H9 (cell line): ENCODE data around the gene C1orf74. TPM values are rescaled to one million over a fixed set of nuclear protein-coding genes. Genes with fewer than 3 reads are reported as not detected.

ENCODE experiments used
- DNase-seq: peaks from one replicate; pipeline ENCODE4 v3.0.0-alpha.2; 2017
- H2AFZ ChIP-seq: one replicate; pipeline ENCODE4 v1.6.1; 2013; ENCODE audit warnings: mild to moderate bottlenecking, low read length, control low read depth, moderate library complexity
- H2AK5ac ChIP-seq: 2 replicates; pipeline ENCODE4 v1.6.1; 2013; ENCODE audit warnings: low read length, control low read depth, mixed read lengths; ENCODE audit not compliant: insufficient read length
- H2BK120ac ChIP-seq: one replicate; pipeline ENCODE4 v1.6.1; 2013; ENCODE audit warnings: low read depth, mild to moderate bottlenecking, low read length, control low read depth, inconsistent platforms; ENCODE audit not compliant: poor library complexity, severe bottlenecking
- H2BK12ac ChIP-seq: 2 replicates; pipeline ENCODE4 v1.6.1; 2013; ENCODE audit warnings: low read length, control low read depth, mixed read lengths, low read depth; ENCODE audit not compliant: insufficient read length
- H2BK15ac ChIP-seq: 2 replicates; pipeline ENCODE4 v1.6.1; 2013; ENCODE audit warnings: low read depth, low read length, control low read depth
- H2BK20ac ChIP-seq: one replicate; pipeline ENCODE4 v1.6.1; 2013; ENCODE audit warnings: low read depth, mild to moderate bottlenecking, low read length, control low read depth, inconsistent platforms; ENCODE audit not compliant: poor library complexity, severe bottlenecking
- H2BK5ac ChIP-seq: 2 replicates; pipeline ENCODE4 v1.6.1; 2013; ENCODE audit warnings: low read length, control low read depth, mixed read lengths; ENCODE audit not compliant: insufficient read length
- H3K14ac ChIP-seq: 2 replicates; pipeline ENCODE4 v1.6.1; 2013; ENCODE audit warnings: low read length, control low read depth; ENCODE audit not compliant: insufficient read depth
- H3K18ac ChIP-seq: 2 replicates; pipeline ENCODE4 v1.6.1; 2013; ENCODE audit warnings: low read depth, mild to moderate bottlenecking, mixed read lengths, low read length, control low read depth; ENCODE audit not compliant: insufficient read length
- H3K23ac ChIP-seq: 2 replicates; pipeline ENCODE4 v1.6.1; 2013; ENCODE audit warnings: low read length, control low read depth, mixed read lengths, low read depth; ENCODE audit not compliant: insufficient read length
- H3K23me2 ChIP-seq: 2 replicates; pipeline ENCODE4 v1.6.1; 2013; ENCODE audit warnings: low read depth, mild to moderate bottlenecking, mixed read lengths, low read length, control low read depth; ENCODE audit not compliant: insufficient read length, poor library complexity, severe bottlenecking
- H3K27ac ChIP-seq: 2 replicates; pipeline ENCODE4 v1.5.1; 2013; ENCODE audit warnings: low read length, control low read depth, mixed read lengths, low read depth; ENCODE audit not compliant: insufficient read length
- H3K27me3 ChIP-seq: 2 replicates; pipeline ENCODE4 v1.6.1; 2013; ENCODE audit warnings: low read length, control low read depth, inconsistent platforms; ENCODE audit not compliant: insufficient read depth
- H3K4ac ChIP-seq: 2 replicates; pipeline ENCODE4 v1.6.1; 2013; ENCODE audit warnings: low read depth, mild to moderate bottlenecking, control low read depth, inconsistent platforms, low read length, moderate library complexity
- H3K4me1 ChIP-seq: 2 replicates; pipeline ENCODE4 v1.6.1; 2013; ENCODE audit warnings: low read length, control low read depth, inconsistent platforms; ENCODE audit not compliant: insufficient read depth
- H3K4me2 ChIP-seq: 2 replicates; pipeline ENCODE4 v1.6.1; 2013; ENCODE audit warnings: low read length, control low read depth, mixed read lengths; ENCODE audit not compliant: insufficient read length, insufficient read depth
- H3K56ac ChIP-seq: 2 replicates; pipeline ENCODE4 v1.6.1; 2013; ENCODE audit warnings: low read depth, mild to moderate bottlenecking, mixed read lengths, low read length, control low read depth; ENCODE audit not compliant: insufficient read length
- H3K79me1 ChIP-seq: 2 replicates; pipeline ENCODE4 v1.6.1; 2013; ENCODE audit warnings: low read depth, mild to moderate bottlenecking, moderate library complexity, low read length, control low read depth, inconsistent platforms; ENCODE audit not compliant: insufficient read depth, poor library complexity, severe bottlenecking
- H3K79me2 ChIP-seq: 2 replicates; pipeline ENCODE4 v1.6.1; 2013; ENCODE audit warnings: low read length, control low read depth, inconsistent platforms; ENCODE audit not compliant: insufficient read depth
- H3K9ac ChIP-seq: 2 replicates; pipeline ENCODE4 v1.6.1; 2013; ENCODE audit warnings: low read length, control low read depth, mixed read lengths; ENCODE audit not compliant: insufficient read length; ENCODE audit errors: extremely low read depth
- H3K9me3 ChIP-seq: one replicate; pipeline ENCODE4 v1.6.1; 2013; ENCODE audit warnings: low read depth, low read length, inconsistent platforms; ENCODE audit not compliant: control insufficient read depth
- H3T11ph ChIP-seq: one replicate; pipeline ENCODE4 v1.6.1; 2013; ENCODE audit warnings: mild to moderate bottlenecking, low read length, control low read depth, inconsistent platforms
- H4K20me1 ChIP-seq: one replicate; pipeline ENCODE4 v1.6.1; 2013; ENCODE audit not compliant: control insufficient read depth, insufficient read length, insufficient read depth
- H4K5ac ChIP-seq: 2 replicates; pipeline ENCODE4 v1.6.1; 2013; ENCODE audit warnings: low read depth, mild to moderate bottlenecking, mixed read lengths, low read length, control low read depth; ENCODE audit not compliant: insufficient read length
- H4K8ac ChIP-seq: replicated peaks from 2 replicates; pipeline ENCODE4 v1.6.1; 2013; ENCODE audit warnings: low read length, control low read depth, mixed read lengths, low read depth; ENCODE audit not compliant: insufficient read length
- H4K91ac ChIP-seq: 2 replicates; pipeline ENCODE4 v1.6.1; 2013; ENCODE audit warnings: low read depth, mild to moderate bottlenecking, moderate library complexity, mixed read lengths, low read length, control low read depth; ENCODE audit not compliant: insufficient read length
- H3K27ac Mint-ChIP-seq, 3 experiments: 2 replicates in 2 of 3; 3 replicates in 1 of 3; pipeline ENCODE4 v1.8.0; 2020 to 2021; ENCODE audit warnings: mixed read lengths in 3 of 3, mild to moderate bottlenecking in 1 of 3, moderate library complexity in 1 of 3
- H3K27me3 Mint-ChIP-seq: 2 replicates; pipeline ENCODE4 v1.8.0; 2021; ENCODE audit warnings: low read depth, mild to moderate bottlenecking, moderate library complexity, mixed read lengths
- H3K36me3 Mint-ChIP-seq, 3 experiments: 2 replicates in 2 of 3; 3 replicates in 1 of 3; pipeline ENCODE4 v1.8.0; 2020 to 2021; ENCODE audit warnings: low read depth in 3 of 3, mixed read lengths in 3 of 3; ENCODE audit not compliant: insufficient read depth in 1 of 3
- H3K4me1 Mint-ChIP-seq, 2 experiments: 2 replicates each; pipeline ENCODE4 v1.8.0; 2020; ENCODE audit warnings: mixed read lengths in 2 of 2
- H3K4me3 Mint-ChIP-seq, 2 experiments: 2 replicates in 1 of 2; 3 replicates in 1 of 2; pipeline ENCODE4 v1.8.0; 2020 to 2021; ENCODE audit warnings: mild to moderate bottlenecking in 2 of 2, mixed read lengths in 2 of 2, moderate library complexity in 1 of 2
- H3K9me3 Mint-ChIP-seq, 2 experiments: 2 replicates in 1 of 2; 3 replicates in 1 of 2; pipeline ENCODE4 v1.8.0; 2020; ENCODE audit warnings: mild to moderate bottlenecking in 2 of 2, mixed read lengths in 2 of 2, moderate library complexity in 1 of 2
- WGBS: extraction: QIAGEN DNeasy Blood & Tissue Kit; methylation state at CpG from one replicate; pipeline ENCODE4 v1.1.7; 2013; ENCODE audit warnings: missing lambda C conversion rate, low lambda C conversion rate, mixed read lengths; ENCODE audit not compliant: insufficient read length; ENCODE audit errors: extremely low coverage; 5-methylcytosine and 5-hydroxymethylcytosine counted together
- total RNA-seq: library from RNA; stranded (reverse); gene quantifications from 2 replicates; pipeline ENCODE4 v1.2.1, GENCODE V29; 2021
- TF ChIP-seq, protein P1 (sequence below): fragments of 200-600 bp; sonication (generic); conservative IDR thresholded peaks from 3 replicates; pipeline ENCODE4 v1.8.0; 2021; ENCODE audit warnings: antibody characterized with exemption, mild to moderate bottlenecking

The C1orf74 gene
- total RNA-seq, 1 experiment from 2014 or later = 2.4 TPM

DNA sequence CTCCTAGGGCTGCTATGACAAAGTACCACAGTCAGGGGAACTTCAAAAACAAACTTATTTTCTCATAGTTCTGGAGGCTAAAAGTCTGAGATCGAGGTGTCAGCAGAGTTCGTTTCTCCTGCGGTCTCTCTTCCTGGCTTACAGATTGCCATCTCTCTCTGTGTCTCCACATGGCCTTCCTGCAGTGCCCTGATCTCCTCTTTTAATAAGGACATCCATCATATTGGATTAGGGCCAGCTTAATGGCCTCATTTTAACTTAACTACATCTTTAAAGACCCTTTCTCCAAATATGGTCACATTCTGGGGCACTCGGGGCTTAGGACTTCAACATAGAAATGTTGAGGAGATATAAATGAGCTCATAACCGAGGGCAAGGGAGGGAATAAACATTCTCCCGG is 12.2 kb downstream of the C1orf74 start:
- Histone ChIP-seq H3K79me1 (no peaks in the 10 kb centered on the region), H3K4ac (no peak overlapping the region), H3K56ac (no peak overlapping the region), H4K20me1 (peaks cover 3% of the 10 kb centered on the region), H3K79me2 (no peaks in the 10 kb centered on the region), H3K18ac (no peak overlapping the region), H3T11ph (no peak overlapping the region), H3K9me3 (no peaks in the 10 kb centered on the region), H4K5ac (no peak overlapping the region), H2BK20ac (no peak overlapping the region), H3K4me2 (no peak overlapping the region), H3K27me3 (no peaks in the 10 kb centered on the region), H4K8ac (no peak overlapping the region), H3K23ac (no peak overlapping the region), H2BK15ac (no peak overlapping the region), H2AFZ (no peak overlapping the region), H3K14ac (no peak overlapping the region), H2BK120ac (no peak overlapping the region), H2AK5ac (no peak overlapping the region), H4K91ac (no peak overlapping the region), H2BK5ac (no peak overlapping the region), H2BK12ac (no peak overlapping the region), H3K27ac (no peak overlapping the region), H3K9ac (no peak overlapping the region), H3K4me1 (no peaks in the 10 kb centered on the region), H3K23me2 (no peaks in the 10 kb centered on the region)
- Mint-ChIP-seq H3K27me3 (peaks cover 6% of the 10 kb centered on the region; the same call in 1 of the 2 replicates), H3K36me3 (no peaks in the 10 kb centered on the region; a peak in 1 of 7 replicates), H3K4me1 (peaks cover 0 to 6% of the 10 kb centered on the region in 2 experiments; a peak in 1 of 4 replicates), H3K9me3 (no peaks in the 10 kb centered on the region), H3K27ac (no peak overlapping the region), H3K4me3 (no peak overlapping the region)
- no peak for DNase-seq
- TF ChIP-seq, protein P1, sequence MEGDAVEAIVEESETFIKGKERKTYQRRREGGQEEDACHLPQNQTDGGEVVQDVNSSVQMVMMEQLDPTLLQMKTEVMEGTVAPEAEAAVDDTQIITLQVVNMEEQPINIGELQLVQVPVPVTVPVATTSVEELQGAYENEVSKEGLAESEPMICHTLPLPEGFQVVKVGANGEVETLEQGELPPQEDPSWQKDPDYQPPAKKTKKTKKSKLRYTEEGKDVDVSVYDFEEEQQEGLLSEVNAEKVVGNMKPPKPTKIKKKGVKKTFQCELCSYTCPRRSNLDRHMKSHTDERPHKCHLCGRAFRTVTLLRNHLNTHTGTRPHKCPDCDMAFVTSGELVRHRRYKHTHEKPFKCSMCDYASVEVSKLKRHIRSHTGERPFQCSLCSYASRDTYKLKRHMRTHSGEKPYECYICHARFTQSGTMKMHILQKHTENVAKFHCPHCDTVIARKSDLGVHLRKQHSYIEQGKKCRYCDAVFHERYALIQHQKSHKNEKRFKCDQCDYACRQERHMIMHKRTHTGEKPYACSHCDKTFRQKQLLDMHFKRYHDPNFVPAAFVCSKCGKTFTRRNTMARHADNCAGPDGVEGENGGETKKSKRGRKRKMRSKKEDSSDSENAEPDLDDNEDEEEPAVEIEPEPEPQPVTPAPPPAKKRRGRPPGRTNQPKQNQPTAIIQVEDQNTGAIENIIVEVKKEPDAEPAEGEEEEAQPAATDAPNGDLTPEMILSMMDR = no peak
- no CpG with 5 or more reads among the region's 6 CpGs for WGBS
